HepG2 (cell line): ENCODE measurements around the gene ERCC2. TPM values are rescaled to one million over a fixed set of nuclear protein-coding genes. Genes with fewer than 3 reads are reported as not detected.

Experiments used
- ATAC-seq: fragments of 200-7000 bp; cut with Tn5 transposase; 3 replicates; pipeline ENCODE4 v1.9.1; 2020; ENCODE audit warnings: mild to moderate bottlenecking, moderate library complexity
- BruUV-seq: library from RNA; stranded (reverse); fragments of 400-500 nt; replicated peaks from 2 replicates; lab custom pipeline; 2021; lab: Mats Ljungman, UMichigan
- CTCF ChIA-PET: fragments of 300-600 bp; formaldehyde crosslinking; extraction: SDS; loops from one replicate; lab custom pipeline; 2021; ENCODE audit warnings: low total read pairs, inconsistent platforms, low intra/inter-chr PET ratio; lab: Yijun Ruan, JAX
- POLR2A ChIA-PET: fragments of 350-600 bp; sonication (Branson Sonifier 250); formaldehyde crosslinking; loops from one replicate; lab custom pipeline; 2020; ENCODE audit warnings: antibody characterized with exemption, inconsistent platforms; lab: Yijun Ruan, JAX
- DNase-seq: peaks from one replicate; pipeline ENCODE4 v3.0.0-alpha.2; 2015; ENCODE audit warnings: low spot score
- FAIRE-seq: peaks from 3 replicates; lab custom pipeline; 2011; peaks lifted over from hg19 to GRCh38; lab: Jason Lieb, UNC
- H2AFZ ChIP-seq: one replicate; pipeline ENCODE4 v1.6.1; 2011; ENCODE audit warnings: low read length, inconsistent platforms
- H3K27ac ChIP-seq: fragments of 300-600 bp; 3 replicates; pipeline ENCODE4 v1.8.0; 2011; ENCODE audit warnings: mixed run types, mild to moderate bottlenecking, mixed read lengths, low read length, inconsistent platforms; ENCODE audit not compliant: insufficient read depth; ENCODE audit errors: extremely low read length
- H3K27me3 ChIP-seq, 2 experiments: fragments of 200-600 bp in 1 of 2; 2 replicates in 1 of 2; 3 replicates in 1 of 2; pipeline versions ENCODE4 v1.6.0 to v1.8.0; 2011; ENCODE audit warnings: low read length in 2 of 2, mild to moderate bottlenecking in 2 of 2, moderate library complexity in 2 of 2, inconsistent platforms in 1 of 2; ENCODE audit not compliant: insufficient read depth in 2 of 2, control insufficient read depth in 1 of 2
- H3K36me3 ChIP-seq, 2 experiments: fragments of 200-600 bp in 1 of 2; replicated peaks in 1 of 2; 2 replicates in 1 of 2; 3 replicates in 1 of 2; pipeline versions ENCODE4 v1.5.1 to v1.8.0; 2011; ENCODE audit warnings: low read length in 2 of 2, inconsistent platforms in 1 of 2; ENCODE audit not compliant: insufficient read depth in 2 of 2, control insufficient read depth in 1 of 2
- H3K4me1 ChIP-seq: 2 replicates; pipeline ENCODE4 v1.5.1; 2012; ENCODE audit warnings: low read length, inconsistent platforms; ENCODE audit not compliant: insufficient read depth
- H3K4me2 ChIP-seq: 2 replicates; pipeline ENCODE4 v1.6.0; 2011; ENCODE audit warnings: low read depth, low read length, inconsistent platforms
- H3K4me3 ChIP-seq, 3 experiments: fragments of 200-600 bp in 1 of 3; sonication (generic), shearing (Covaris generic) in 1 of 3; replicated peaks in 1 of 3; 2 replicates each; pipeline ENCODE4 v1.5.1; 2011 to 2016; ENCODE audit warnings: low read length in 3 of 3, inconsistent platforms in 2 of 3, low read depth in 2 of 3, mild to moderate bottlenecking in 2 of 3, control low read depth in 1 of 3, mixed read lengths in 1 of 3; ENCODE audit not compliant: insufficient read depth in 1 of 3
- H3K79me2 ChIP-seq: one replicate; pipeline ENCODE4 v1.6.1; 2011; ENCODE audit warnings: low read length, inconsistent platforms; ENCODE audit not compliant: insufficient read depth
- H3K9ac ChIP-seq: 2 replicates; pipeline ENCODE4 v1.6.0; 2011; ENCODE audit warnings: mild to moderate bottlenecking, low read depth, low read length, inconsistent platforms; ENCODE audit not compliant: insufficient read depth
- H3K9me3 ChIP-seq: 2 replicates; pipeline ENCODE4 v1.5.1; 2012; ENCODE audit warnings: mild to moderate bottlenecking, low read length
- H4K20me1 ChIP-seq: 2 replicates; pipeline ENCODE4 v1.6.0; 2011; ENCODE audit warnings: inconsistent platforms, mild to moderate bottlenecking, low read length, moderate library complexity; ENCODE audit not compliant: insufficient read depth
- FLYWCH1 ChIP-seq: sonication (generic); formaldehyde crosslinking; IDR thresholded peaks from 2 replicates; pipeline ENCODE4 v1.8.1; 2023; ENCODE audit warnings: mild to moderate bottlenecking, missing genetic modification reagents
- FOXC1 ChIP-seq: sonication (generic); formaldehyde crosslinking; IDR thresholded peaks from 2 replicates; pipeline ENCODE4 v1.8.0; 2022; ENCODE audit warnings: mild to moderate bottlenecking, missing genetic modification reagents, borderline replicate concordance
- GABPB1 ChIP-seq: IDR thresholded peaks from 2 replicates; pipeline ENCODE4 v1.6.1; 2016; ENCODE audit warnings: mild to moderate bottlenecking, missing genetic modification reagents, moderate library complexity, missing compliant biosample characterization
- KDM4B ChIP-seq: sonication (generic); formaldehyde crosslinking; IDR thresholded peaks from 2 replicates; pipeline ENCODE4 v1.4.0; 2020; ENCODE audit warnings: missing genetic modification reagents
- MAZ ChIP-seq, 2 experiments: sonication (generic) in 1 of 2; formaldehyde crosslinking in 1 of 2; IDR thresholded peaks; 2 replicates each; pipeline versions ENCODE4 v1.5.0 to v1.6.1; 2012 to 2020; ENCODE audit warnings: low read depth in 2 of 2, mild to moderate bottlenecking in 2 of 2, borderline replicate concordance in 1 of 2, improper control_type of control experiment in 1 of 2, low read length in 1 of 2, missing genetic modification reagents in 1 of 2, moderate library complexity in 1 of 2
- MIXL1 ChIP-seq: IDR thresholded peaks from 2 replicates; pipeline ENCODE4 v1.6.1; 2016
- NR2F2 ChIP-seq: IDR thresholded peaks from 2 replicates; pipeline ENCODE4 v1.6.1; 2012; ENCODE audit warnings: low read depth, inconsistent platforms, borderline replicate concordance
- PHF21A ChIP-seq: sonication (generic); formaldehyde crosslinking; IDR thresholded peaks from 2 replicates; pipeline ENCODE4 v1.5.0; 2020; ENCODE audit warnings: mild to moderate bottlenecking, missing genetic modification reagents
- POGZ ChIP-seq: sonication (generic); formaldehyde crosslinking; IDR thresholded peaks from 2 replicates; pipeline ENCODE4 v1.4.0; 2020; ENCODE audit warnings: mild to moderate bottlenecking, missing genetic modification reagents
- RBFOX2 ChIP-seq: fragments of 200-400 bp; formaldehyde crosslinking; IDR thresholded peaks from 2 replicates; pipeline ENCODE4 v1.6.1; 2017; ENCODE audit warnings: low read depth, mild to moderate bottlenecking, low read length
- SIN3B ChIP-seq: fragments of 150-350 bp; IDR thresholded peaks from 2 replicates; pipeline ENCODE4 v1.6.1; 2014; ENCODE audit warnings: low read length
- SMAD1 ChIP-seq: sonication (generic); formaldehyde crosslinking; IDR thresholded peaks from 2 replicates; pipeline ENCODE4 v1.4.0; 2020; ENCODE audit warnings: missing genetic modification reagents, low read depth, mild to moderate bottlenecking, borderline replicate concordance
- ZBTB38 ChIP-seq: sonication (generic); formaldehyde crosslinking; IDR thresholded peaks from 2 replicates; pipeline ENCODE4 v1.5.1; 2020; ENCODE audit warnings: mild to moderate bottlenecking, missing genetic modification reagents
- ZNF121 ChIP-seq: sonication (generic); formaldehyde crosslinking; IDR thresholded peaks from 2 replicates; pipeline ENCODE4 v1.5.0; 2020; ENCODE audit warnings: mild to moderate bottlenecking, missing genetic modification reagents
- ZNF275 ChIP-seq: sonication (generic); formaldehyde crosslinking; IDR thresholded peaks from 2 replicates; pipeline ENCODE4 v1.8.0; 2022; ENCODE audit warnings: missing genetic modification reagents, mild to moderate bottlenecking, inconsistent platforms, borderline replicate concordance
- ZNF343 ChIP-seq: sonication (generic); formaldehyde crosslinking; IDR thresholded peaks from 2 replicates; pipeline ENCODE4 v1.4.0; 2020; ENCODE audit warnings: mild to moderate bottlenecking, missing genetic modification reagents
- ZNF510 ChIP-seq: sonication (generic); formaldehyde crosslinking; IDR thresholded peaks from 2 replicates; pipeline ENCODE4 v1.4.0; 2020; ENCODE audit warnings: low read depth, mild to moderate bottlenecking, missing genetic modification reagents
- ZNF550 ChIP-seq: sonication (generic); formaldehyde crosslinking; IDR thresholded peaks from 2 replicates; pipeline ENCODE4 v1.4.0; 2020; ENCODE audit warnings: mild to moderate bottlenecking, missing genetic modification reagents, borderline replicate concordance
- ZNF800 ChIP-seq: sonication (generic); formaldehyde crosslinking; IDR thresholded peaks from 2 replicates; pipeline ENCODE4 v1.4.0; 2020; ENCODE audit warnings: missing genetic modification reagents
- ZSCAN9 ChIP-seq: IDR thresholded peaks from 2 replicates; pipeline ENCODE4 v1.6.1; 2016; ENCODE audit warnings: borderline replicate concordance
- WGBS: methylation state at CpG from one replicate; pipeline ENCODE4 v1.1.6; 2017; ENCODE audit warnings: low lambda C conversion rate; 5-methylcytosine and 5-hydroxymethylcytosine counted together
- in situ Hi-C: cut with HindIII; loops from 2 replicates; pipeline ENCODE4 v1.10.0; 2017; ENCODE audit warnings: low pct_unique_long_range_greater_than_20kb; ENCODE audit not compliant: extremely low pct_ligation_motif_present
- intact Hi-C: fragments of 100-400 bp; cut with micrococcal nuclease; formaldehyde crosslinking; loops from one replicate; pipeline ENCODE4 v1.10.0; 2022; ENCODE audit not compliant: unreplicated experiment
- polyA plus RNA-seq, 8 experiments: library from polyadenylated mRNA; depleted of rRNA in 3 of 8; stranded (reverse) in 7 of 8; unstranded in 1 of 8; fragments of >200 nt; fragmentation: Illumina TruSeq in 4 of 8; extraction: Trizol in 4 of 8; gene quantifications; 2 replicates each; pipeline versions ENCODE4 v1.2.1 to v1.2.3, GENCODE V29; 2011 to 2016; ENCODE audit warnings: low read depth in 4 of 8, missing spikeins in 1 of 8, mixed read lengths in 1 of 8; ENCODE audit not compliant: insufficient read depth in 1 of 8
- total RNA-seq, 5 experiments: library from RNA; depleted of rRNA; stranded (reverse); fragments of >200 nt; fragmentation: Illumina TruSeq; extraction: Trizol; gene quantifications; 2 replicates each; pipeline ENCODE4 v1.2.3, GENCODE V29; 2016; ENCODE audit warnings: low read depth in 1 of 5

ERCC2 gene
- total and polyA plus RNA-seq, 2 of the 13 experiments (the other 11 are each of a cell fraction or from before 2014, with no cell fraction given), result 25.4 to 49.2 TPM

GRCh38 chr19:45404557-45405434 is 34.4 kb upstream of the ERCC2 start, which contains the start of gene PPP1R13L:
Gene PPP1R13L (minus strand): TSS chr19:45405069. CDS start chr19:45398318, 6,751 bp downstream.
- in situ Hi-C loops, result no loop called here
- TSS peak; percentile 39 for BruUV-seq
- peaks cover 29% of the 10 kb centered on the region for H3K4me1 ChIP-seq
- peak within 1 kb of the TSS; percentile 65 for H2AFZ ChIP-seq
- H3K27me3 ChIP-seq, result no peaks in the 10 kb centered on the region; a peak in 1 of 5 replicates
- peak within 1 kb of the TSS; percentile 85 for H3K4me2 ChIP-seq
- DNase-seq (peak; percentile 76), ATAC-seq (peak; percentile 70), FAIRE-seq (no peak)
- no peaks in the 10 kb centered on the region for H4K20me1 ChIP-seq
- ChIA-PET CTCF (interaction anchor here (1.0 to 2.8 kb wide), 4 partner anchors 21 to 81 kb away, joined by 3 to 19 read pairs (median 8); no protein-coding TSS in a partner anchor), POLR2A (interaction anchor here (1.0 to 1.5 kb wide), 4 partner anchors 28 to 74 kb away, joined by 3 to 10 read pairs (median 3); no protein-coding TSS in a partner anchor)
- intact Hi-C loops, result loop anchor here (1.0 kb wide), 2 partner anchors 20 to 24 kb away; no protein-coding TSS in a partner anchor
- no peaks in the 10 kb centered on the region for H3K9me3 ChIP-seq
- peaks cover 23% of the 10 kb centered on the region for H3K79me2 ChIP-seq
- peak within 1 kb of the TSS; percentile 75 to 84 (median 84) for H3K4me3 ChIP-seq
- peak within 1 kb of the TSS; percentile 94 for H3K9ac ChIP-seq
- WGBS, result 1% methylated on average over 22 of the region's 46 CpGs
- H3K36me3 ChIP-seq, result peaks cover 7 to 8% of the 10 kb centered on the region in 2 experiments; a peak in 3 of 5 replicates
- peak within 1 kb of the TSS; percentile 92 for H3K27ac ChIP-seq
- TF ChIP-seq MAZ (IDR thresholded peaks at IDR 0.05; ENCODE audit: borderline replicate concordance, low read depth, low read length) (peak; percentile 48; the same call in 1 of the 2 replicates), MAZ (CRISPR knock-in tag; IDR thresholded peaks at IDR 0.05; ENCODE audit: low read depth) (no peak), POGZ (CRISPR knock-in tag) (0 out of 2 replicates have a peak, but pooled peaks have one; percentile 8), ZNF800 (CRISPR knock-in tag) (no peak), FOXC1 (no peak), ZSCAN9 (CRISPR knock-in tag) (0 out of 2 replicates have a peak, but pooled peaks have one; percentile 5), ZNF121 (CRISPR knock-in tag) (peak; percentile 88; the same call in 1 of the 2 replicates), GABPB1 (CRISPR knock-in tag) (peak; percentile 75), PHF21A (CRISPR knock-in tag) (peak; percentile 36; the same call in 1 of the 2 replicates), SMAD1 (CRISPR knock-in tag) (peak; percentile 30; the same call in 1 of the 2 replicates), KDM4B (CRISPR knock-in tag) (0 out of 2 replicates have a peak, but pooled peaks have one; percentile 13), ZNF550 (no peak), ZNF343 (CRISPR knock-in tag) (0 out of 2 replicates have a peak, but pooled peaks have one; percentile 73), NR2F2 (no peak), ZBTB38 (CRISPR knock-in tag) (0 out of 2 replicates have a peak, but pooled peaks have one; percentile 40), ZNF275 (peak; percentile 13; the same call in 1 of the 2 replicates), ZNF510 (CRISPR knock-in tag) (peak; percentile 76; the same call in 1 of the 2 replicates), SIN3B (no peak), MIXL1 (CRISPR knock-in tag) (no peak), FLYWCH1 (CRISPR knock-in tag) (no peak), RBFOX2 (peak; percentile 52)
